Rectal smooth muscle tissue (tissue), 1 donor: ENCODE results near the gene STRN4.

ENCODE experiments used
- H3K27ac ChIP-seq: one replicate; pipeline ENCODE4 v1.7.0; 2013; ENCODE audit warnings: low read depth, low read length, inconsistent platforms
- H3K27me3 ChIP-seq: one replicate; pipeline ENCODE4 v1.7.0; 2013; ENCODE audit warnings: low read length; ENCODE audit not compliant: control insufficient read depth, insufficient read depth
- H3K36me3 ChIP-seq: one replicate; pipeline ENCODE4 v1.7.0; 2013; ENCODE audit warnings: low read length; ENCODE audit not compliant: control insufficient read depth, insufficient read depth
- H3K4me1 ChIP-seq: one replicate; pipeline ENCODE4 v1.7.0; 2013; ENCODE audit warnings: low read length; ENCODE audit not compliant: control insufficient read depth, insufficient read depth
- H3K4me3 ChIP-seq: one replicate; pipeline ENCODE4 v1.7.0; 2013; ENCODE audit warnings: low read length
- H3K9ac ChIP-seq: one replicate; pipeline ENCODE4 v1.7.0; 2013; ENCODE audit warnings: low read length

Gene STRN4

DNA sequence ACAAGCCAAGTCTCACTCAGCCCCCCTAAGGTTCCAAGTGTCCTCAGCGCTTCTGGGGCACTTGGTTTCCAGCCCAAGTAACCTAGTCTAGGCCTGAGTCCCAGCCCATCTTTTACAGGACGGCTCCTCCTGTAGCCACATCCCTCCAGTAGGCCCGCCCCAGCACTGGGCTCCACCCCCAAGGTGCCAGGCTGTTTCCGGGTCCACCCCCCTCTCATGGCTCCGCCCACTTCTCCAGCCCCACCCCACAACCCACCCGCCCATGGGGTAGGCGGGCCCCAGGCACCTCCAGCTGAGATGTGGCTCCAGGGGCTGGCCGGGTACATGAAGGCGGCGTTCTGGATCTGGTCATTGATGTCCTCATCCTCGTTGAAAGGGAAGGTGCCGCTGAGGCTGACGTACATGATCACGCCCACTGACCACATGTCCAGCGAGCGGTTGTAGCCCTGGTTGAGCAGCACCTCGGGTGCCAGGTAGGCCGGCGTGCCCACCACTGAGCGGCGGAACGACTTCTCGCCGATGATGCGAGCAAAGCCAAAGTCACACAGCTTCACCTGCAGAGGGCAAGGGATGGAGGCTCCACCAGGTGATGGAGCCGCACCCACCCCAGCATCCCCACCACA, 68.0 kb downstream of the STRN4 start:
- Histone ChIP-seq H3K4me3 (no peak overlapping the region), H3K27me3 (no peaks in the 10 kb centered on the region), H3K4me1 (no peaks in the 10 kb centered on the region), H3K27ac (no peak overlapping the region), H3K9ac (no peak overlapping the region), H3K36me3 (peaks cover 30% of the 10 kb centered on the region)

DNA sequence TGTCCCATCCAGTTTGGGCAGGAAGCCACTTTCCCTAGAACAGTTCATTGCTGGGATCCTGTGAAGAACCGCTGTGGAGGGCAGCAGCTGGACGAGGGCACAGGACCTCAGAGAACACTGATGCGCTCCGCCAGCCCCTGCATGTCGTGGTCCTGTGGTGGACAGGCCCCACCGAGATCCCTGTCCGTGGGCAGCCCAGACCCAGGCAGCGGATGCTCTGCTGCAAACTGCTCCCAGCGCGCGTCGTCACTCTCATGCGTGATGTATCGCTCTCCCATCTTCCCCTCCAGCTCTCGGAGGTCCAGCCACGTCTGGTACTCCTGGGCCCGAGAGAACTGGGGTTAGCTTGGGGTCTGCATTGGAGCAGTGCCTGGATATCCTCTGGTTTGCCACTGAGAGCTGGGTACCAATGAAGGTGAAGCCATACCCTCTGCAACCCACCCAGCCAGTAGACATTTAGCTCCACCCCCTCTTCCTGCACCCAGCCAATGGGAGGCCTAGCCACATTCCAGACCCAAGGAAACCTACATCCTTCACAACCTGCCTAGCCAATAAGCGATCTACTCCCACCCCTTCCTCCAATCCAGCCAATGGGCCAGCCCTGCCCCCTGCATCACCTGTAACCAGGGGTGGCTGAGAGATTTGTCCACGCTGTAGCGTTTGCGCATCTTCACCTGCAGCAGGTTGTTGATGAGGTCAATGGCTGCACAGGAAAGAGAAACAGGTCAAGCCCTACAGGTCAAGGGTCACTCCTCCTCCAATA, 71.7 kb downstream of the STRN4 start:
- Histone ChIP-seq H3K4me3 (no peak overlapping the region), H3K9ac (no peak overlapping the region), H3K36me3 (peaks cover 24% of the 10 kb centered on the region), H3K4me1 (no peaks in the 10 kb centered on the region), H3K27me3 (no peaks in the 10 kb centered on the region), H3K27ac (no peak overlapping the region)

- Histone ChIP-seq H3K4me3 (no peak overlapping the region), H3K27ac (no peak overlapping the region), H3K36me3 (peaks cover 16% of the 10 kb centered on the region), H3K4me1 (no peaks in the 10 kb centered on the region), H3K27me3 (no peaks in the 10 kb centered on the region), H3K9ac (no peak overlapping the region)
Observed at GRCh38 chr19:46670813-46671212, 75.4 kb downstream of the STRN4 start.
